ENCODE data around the gene KRR1.

The KRR1 gene

DNA sequence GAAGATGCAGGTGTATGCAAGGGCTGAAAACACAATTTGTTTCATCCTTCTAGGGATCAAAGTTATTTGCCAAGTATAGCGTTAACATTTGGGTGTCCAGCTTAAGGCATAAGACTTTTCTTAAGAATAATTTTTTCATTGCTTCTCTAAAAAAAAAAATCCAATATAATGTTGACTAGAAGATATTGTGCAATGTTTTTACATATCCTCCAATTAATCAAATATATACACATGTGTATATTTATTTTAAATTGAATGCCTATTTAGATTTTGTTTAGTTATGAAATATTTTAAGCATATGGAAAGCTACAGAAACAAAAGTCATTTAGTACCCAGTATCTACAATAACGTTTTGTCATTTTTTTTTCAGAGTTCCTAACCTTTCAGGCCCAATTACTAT lies 28.5 kb upstream of the KRR1 start (continued):
- TF ChIP-seq ZNF23 (tag by site-specific recombination; IDR thresholded peaks at IDR 0.05; ENCODE audit: borderline replicate concordance) (no peak), ZFP69B (tag by site-specific recombination; IDR thresholded peaks at IDR 0.05) (no peak)

- no peak for TF ChIP-seq ZNF777 (tag by site-specific recombination; IDR thresholded peaks at IDR 0.05; ENCODE audit: borderline replicate concordance)
- TF ChIP-seq ATF2 (tag by site-specific recombination; IDR thresholded peaks at IDR 0.05; ENCODE audit: low read depth), result no peak
- TF ChIP-seq, protein P1, sequence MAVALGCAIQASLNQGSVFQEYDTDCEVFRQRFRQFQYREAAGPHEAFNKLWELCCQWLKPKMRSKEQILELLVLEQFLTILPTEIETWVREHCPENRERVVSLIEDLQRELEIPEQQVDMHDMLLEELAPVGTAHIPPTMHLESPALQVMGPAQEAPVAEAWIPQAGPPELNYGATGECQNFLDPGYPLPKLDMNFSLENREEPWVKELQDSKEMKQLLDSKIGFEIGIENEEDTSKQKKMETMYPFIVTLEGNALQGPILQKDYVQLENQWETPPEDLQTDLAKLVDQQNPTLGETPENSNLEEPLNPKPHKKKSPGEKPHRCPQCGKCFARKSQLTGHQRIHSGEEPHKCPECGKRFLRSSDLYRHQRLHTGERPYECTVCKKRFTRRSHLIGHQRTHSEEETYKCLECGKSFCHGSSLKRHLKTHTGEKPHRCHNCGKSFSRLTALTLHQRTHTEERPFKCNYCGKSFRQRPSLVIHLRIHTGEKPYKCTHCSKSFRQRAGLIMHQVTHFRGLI (tag by site-specific recombination; IDR thresholded peaks at IDR 0.05), result no peak
- no peak for TF ChIP-seq ZNF830 (tag by site-specific recombination; IDR thresholded peaks at IDR 0.05; ENCODE audit: low read depth)
- TF ChIP-seq ZNF292 (tag by site-specific recombination; IDR thresholded peaks at IDR 0.05; ENCODE audit: borderline replicate concordance, low read depth), result no peak
- no peak for TF ChIP-seq YY2 (tag by site-specific recombination; IDR thresholded peaks at IDR 0.05)
- TF ChIP-seq ZNF280D (tag by site-specific recombination; IDR thresholded peaks at IDR 0.05), result no peak
- TF ChIP-seq ZNF558 (tag by site-specific recombination; IDR thresholded peaks at IDR 0.05), result no peak
- TF ChIP-seq, protein P2, sequence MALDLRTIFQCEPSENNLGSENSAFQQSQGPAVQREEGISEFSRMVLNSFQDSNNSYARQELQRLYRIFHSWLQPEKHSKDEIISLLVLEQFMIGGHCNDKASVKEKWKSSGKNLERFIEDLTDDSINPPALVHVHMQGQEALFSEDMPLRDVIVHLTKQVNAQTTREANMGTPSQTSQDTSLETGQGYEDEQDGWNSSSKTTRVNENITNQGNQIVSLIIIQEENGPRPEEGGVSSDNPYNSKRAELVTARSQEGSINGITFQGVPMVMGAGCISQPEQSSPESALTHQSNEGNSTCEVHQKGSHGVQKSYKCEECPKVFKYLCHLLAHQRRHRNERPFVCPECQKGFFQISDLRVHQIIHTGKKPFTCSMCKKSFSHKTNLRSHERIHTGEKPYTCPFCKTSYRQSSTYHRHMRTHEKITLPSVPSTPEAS (tag by site-specific recombination; IDR thresholded peaks at IDR 0.05), result no peak
- H3K4me3 ChIP-seq (ENCODE audit: low read depth, low read length), result no peak overlapping the region
- POLR2A ChIA-PET, result no interaction called here
- no peaks in the 10 kb centered on the region for H3K36me3 ChIP-seq (ENCODE audit: control insufficient read depth in 2 of 2, insufficient read depth in 1 of 2, low read length in 2 of 2)
- no peak overlapping the region for H3K27ac ChIP-seq (ENCODE audit: extremely low read depth, low read depth, low read length)
- CTCF ChIA-PET, result no interaction called here
- H3K9me3 ChIP-seq (ENCODE audit: control insufficient read depth, insufficient read depth, low read depth, low read length), result no peaks in the 10 kb centered on the region
- H3K4me1 ChIP-seq (ENCODE audit: control insufficient read depth, insufficient read depth, low read length), result no peaks in the 10 kb centered on the region
Measured at GRCh38 chr12:75533239-75533638, 21.8 kb upstream of the KRR1 start.

GRCh38 chr12:75529826-75530225 lies 18.4 kb upstream of the KRR1 start:
- POLR2A ChIA-PET, result no interaction called here
- Histone ChIP-seq H3K4me3 (ENCODE audit: low read depth, low read length) (no peak overlapping the region), H3K9me3 (ENCODE audit: control insufficient read depth, insufficient read depth, low read depth, low read length) (no peaks in the 10 kb centered on the region), H3K27ac (ENCODE audit: extremely low read depth, low read depth, low read length) (no peak overlapping the region), H3K4me1 (ENCODE audit: control insufficient read depth, insufficient read depth, low read length) (no peaks in the 10 kb centered on the region), H3K36me3 (ENCODE audit: control insufficient read depth in 2 of 2, insufficient read depth in 1 of 2, low read length in 2 of 2) (no peaks in the 10 kb centered on the region)
- no peak for TF ChIP-seq ZNF174 (tag by site-specific recombination; IDR thresholded peaks at IDR 0.05)
- TF ChIP-seq ZNF16 (tag by site-specific recombination; IDR thresholded peaks at IDR 0.05; ENCODE audit: low read depth), result no peak
- no peak for TF ChIP-seq PBX3 (CRISPR knock-in tag; IDR thresholded peaks at IDR 0.05)
- CTCF ChIA-PET, result no interaction called here
